Activated T-helper 2 cell treated with anti-CD3 and anti-CD28 coated beads, Interferon-gamma antibody, Interleukin-2, Interleukin-4, amounts not matched to agents 10 μg/mL and 5 μg/mL and 100 μg/mL, durations not matched to agents 14 hours and 24 hours and 36 hours (primary cell): ENCODE measurements around the gene ZNF423. TPM values are rescaled to one million over a fixed set of nuclear protein-coding genes. Genes with fewer than 3 reads are reported as not detected.

ENCODE experiments used
- DNase-seq: peaks from one replicate; pipeline ENCODE4 v3.0.0; 2021; ENCODE audit warnings: low spot score
- H3K27ac Mint-ChIP-seq: one replicate; pipeline ENCODE4 v1.8.0; 2021; ENCODE audit warnings: mixed read lengths
- H3K27me3 Mint-ChIP-seq: one replicate; pipeline ENCODE4 v1.8.0; 2021; ENCODE audit warnings: low read depth, mixed read lengths
- H3K36me3 Mint-ChIP-seq: one replicate; pipeline ENCODE4 v1.8.0; 2021; ENCODE audit warnings: low read depth, mixed read lengths
- H3K4me1 Mint-ChIP-seq: one replicate; pipeline ENCODE4 v1.8.0; 2021; ENCODE audit warnings: low read depth, mixed read lengths
- H3K4me3 Mint-ChIP-seq: one replicate; pipeline ENCODE4 v1.8.0; 2021; ENCODE audit warnings: low read depth, mild to moderate bottlenecking, moderate library complexity, mixed read lengths
- H3K9me3 Mint-ChIP-seq: one replicate; pipeline ENCODE4 v1.8.0; 2021; ENCODE audit warnings: mixed read lengths
- intact Hi-C: fragments of 100-400 bp; cut with micrococcal nuclease; formaldehyde crosslinking; loops from one replicate; pipeline ENCODE4 v1.15.1; 2023
- total RNA-seq: library from RNA; stranded (reverse); gene quantifications from 2 replicates; pipeline ENCODE4 v1.2.3, GENCODE V29; 2022

The ZNF423 gene
- total RNA-seq, 1 donor from 2014 or later, result not detected

- no peaks in the 10 kb centered on the region for H3K36me3 Mint-ChIP-seq
- H3K4me3 Mint-ChIP-seq, result no peak overlapping the region
- intact Hi-C loops, result no loop called here
- no peaks in the 10 kb centered on the region for H3K4me1 Mint-ChIP-seq
- no peaks in the 10 kb centered on the region for H3K27me3 Mint-ChIP-seq
- no peaks in the 10 kb centered on the region for H3K9me3 Mint-ChIP-seq
- DNase-seq, result no peak
- H3K27ac Mint-ChIP-seq, result no peak overlapping the region
These were observed 236.1 kb downstream of the ZNF423 start for GRCh38 chr16:49619811-49620157.

GRCh38 chr16:49618955-49619354 lies 237.0 kb downstream of the ZNF423 start:
- Mint-ChIP-seq H3K4me3 (no peak overlapping the region), H3K9me3 (no peaks in the 10 kb centered on the region), H3K27me3 (no peaks in the 10 kb centered on the region), H3K4me1 (no peaks in the 10 kb centered on the region), H3K27ac (no peak overlapping the region), H3K36me3 (no peaks in the 10 kb centered on the region)
- intact Hi-C loops, result no loop called here
- DNase-seq, result no peak

- H3K27ac Mint-ChIP-seq, result no peak overlapping the region
- no peaks in the 10 kb centered on the region for H3K36me3 Mint-ChIP-seq
- H3K4me3 Mint-ChIP-seq, result no peak overlapping the region
- no peaks in the 10 kb centered on the region for H3K4me1 Mint-ChIP-seq
- intact Hi-C loops, result no loop called here
- no peaks in the 10 kb centered on the region for H3K27me3 Mint-ChIP-seq
- no peaks in the 10 kb centered on the region for H3K9me3 Mint-ChIP-seq
- DNase-seq, result no peak
These were observed 238.1 kb downstream of the ZNF423 start for GRCh38 chr16:49617710-49618330.

- no peak overlapping the region for H3K27ac Mint-ChIP-seq
- H3K4me3 Mint-ChIP-seq, result no peak overlapping the region
- DNase-seq, result no peak
- intact Hi-C loops, result no loop called here
- H3K36me3 Mint-ChIP-seq, result no peaks in the 10 kb centered on the region
- H3K4me1 Mint-ChIP-seq, result no peaks in the 10 kb centered on the region
- no peaks in the 10 kb centered on the region for H3K27me3 Mint-ChIP-seq
- no peaks in the 10 kb centered on the region for H3K9me3 Mint-ChIP-seq
These were observed 238.8 kb downstream of the ZNF423 start for GRCh38 chr16:49617016-49617629.

GRCh38 chr16:49615576-49615975 lies 240.3 kb downstream of the ZNF423 start:
- Mint-ChIP-seq H3K36me3 (no peaks in the 10 kb centered on the region), H3K27me3 (peaks cover 9% of the 10 kb centered on the region), H3K4me1 (no peaks in the 10 kb centered on the region), H3K4me3 (no peak overlapping the region), H3K27ac (no peak overlapping the region), H3K9me3 (no peaks in the 10 kb centered on the region)
- no peak for DNase-seq
- intact Hi-C loops, result no loop called here

DNA sequence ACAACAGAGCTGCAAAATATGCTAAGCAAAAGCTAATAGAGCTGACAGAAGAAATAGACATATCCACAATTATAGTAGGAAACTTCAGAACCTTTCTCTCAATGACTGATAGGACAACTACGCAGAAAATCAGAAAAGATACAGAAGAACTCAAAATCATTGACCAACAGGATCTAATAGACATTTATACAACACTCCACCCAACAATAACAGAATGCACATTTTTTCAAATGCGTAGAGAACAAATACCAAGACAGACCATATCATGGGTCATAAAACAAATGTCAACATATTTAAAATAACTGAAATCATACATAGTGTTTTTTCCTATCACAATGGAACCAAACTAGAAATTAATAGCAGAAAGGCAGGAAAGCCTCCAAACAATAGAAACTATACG lies 244.9 kb downstream of the ZNF423 start:
- H3K27ac Mint-ChIP-seq, result no peak overlapping the region
- H3K36me3 Mint-ChIP-seq, result no peaks in the 10 kb centered on the region
- intact Hi-C loops, result no loop called here
- H3K4me1 Mint-ChIP-seq, result no peaks in the 10 kb centered on the region
- H3K4me3 Mint-ChIP-seq, result no peak overlapping the region
- peaks cover 13% of the 10 kb centered on the region for H3K27me3 Mint-ChIP-seq
- no peaks in the 10 kb centered on the region for H3K9me3 Mint-ChIP-seq
- DNase-seq, result no peak

GRCh38 chr16:49608779-49609178 lies 247.1 kb downstream of the ZNF423 start:
- Mint-ChIP-seq H3K36me3 (no peaks in the 10 kb centered on the region), H3K27ac (no peak overlapping the region), H3K4me3 (no peak overlapping the region), H3K27me3 (peaks cover 13% of the 10 kb centered on the region), H3K4me1 (no peaks in the 10 kb centered on the region), H3K9me3 (no peaks in the 10 kb centered on the region)
- intact Hi-C loops, result no loop called here
- DNase-seq, result no peak

DNA sequence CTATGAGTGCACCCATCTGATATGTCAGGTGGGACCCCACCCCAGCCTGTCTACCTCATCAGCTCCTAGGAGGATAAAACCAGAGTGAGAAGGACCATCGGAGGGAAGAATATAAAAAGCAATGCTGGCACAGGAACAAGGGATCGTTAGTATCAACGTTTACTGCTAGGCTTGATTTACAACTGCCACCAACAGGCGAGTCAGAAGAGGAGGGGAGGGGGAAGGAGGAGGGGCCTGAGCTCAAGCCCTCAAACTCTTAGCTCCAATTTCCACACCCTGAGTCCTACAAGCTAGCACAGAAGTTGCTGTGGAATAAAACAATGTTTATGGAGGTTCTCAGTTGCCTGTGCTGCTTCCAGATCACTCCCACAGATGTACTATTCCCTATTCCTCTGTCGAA lies 247.8 kb downstream of the ZNF423 start:
- no peak for DNase-seq
- H3K27ac Mint-ChIP-seq, result no peak overlapping the region
- no peaks in the 10 kb centered on the region for H3K4me1 Mint-ChIP-seq
- peaks cover 13% of the 10 kb centered on the region for H3K27me3 Mint-ChIP-seq
- no peaks in the 10 kb centered on the region for H3K9me3 Mint-ChIP-seq
- intact Hi-C loops, result no loop called here
- H3K36me3 Mint-ChIP-seq, result no peaks in the 10 kb centered on the region
- H3K4me3 Mint-ChIP-seq, result no peak overlapping the region

- H3K9me3 Mint-ChIP-seq, result no peaks in the 10 kb centered on the region
- no peaks in the 10 kb centered on the region for H3K4me1 Mint-ChIP-seq
- peaks cover 5% of the 10 kb centered on the region for H3K27me3 Mint-ChIP-seq
- no peak for DNase-seq
- intact Hi-C loops, result no loop called here
- no peak overlapping the region for H3K27ac Mint-ChIP-seq
- H3K36me3 Mint-ChIP-seq, result no peaks in the 10 kb centered on the region
- no peak overlapping the region for H3K4me3 Mint-ChIP-seq
These were observed 250.2 kb downstream of the ZNF423 start for GRCh38 chr16:49605536-49606254.

DNA sequence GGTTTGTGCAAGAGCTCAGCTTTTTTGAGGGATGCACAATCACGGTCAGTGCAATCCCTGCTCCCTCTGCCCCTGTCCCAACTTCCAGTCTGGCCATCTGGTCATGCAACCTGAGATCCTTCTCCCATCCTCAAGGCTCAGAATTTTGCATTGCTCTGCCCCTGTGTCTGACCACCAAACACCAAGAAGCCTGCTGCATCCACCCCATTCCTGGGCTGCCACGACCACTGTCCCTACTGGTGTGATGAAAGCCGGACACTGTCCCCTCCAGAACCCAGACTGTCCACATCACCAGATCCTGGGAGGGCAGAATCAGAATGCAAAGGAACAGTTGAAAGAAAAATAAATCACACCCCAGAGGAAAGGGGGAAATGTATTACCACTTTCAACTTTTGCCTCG lies 251.3 kb downstream of the ZNF423 start:
- intact Hi-C loops, result no loop called here
- DNase-seq, result no peak

GRCh38 chr16:49603956-49604355 lies 252.0 kb downstream of the ZNF423 start:
- no peak for DNase-seq
- H3K9me3 Mint-ChIP-seq, result no peaks in the 10 kb centered on the region
- H3K4me1 Mint-ChIP-seq, result no peaks in the 10 kb centered on the region
- H3K27ac Mint-ChIP-seq, result no peak overlapping the region
- H3K27me3 Mint-ChIP-seq, result no peaks in the 10 kb centered on the region
- intact Hi-C loops, result no loop called here
- H3K36me3 Mint-ChIP-seq, result no peaks in the 10 kb centered on the region
- H3K4me3 Mint-ChIP-seq, result no peak overlapping the region

More for the DNA sequence above, 251.3 kb downstream of the ZNF423 start:
- no peaks in the 10 kb centered on the region for H3K9me3 Mint-ChIP-seq
- H3K36me3 Mint-ChIP-seq, result no peaks in the 10 kb centered on the region
- H3K4me1 Mint-ChIP-seq, result no peaks in the 10 kb centered on the region
- H3K27ac Mint-ChIP-seq, result no peak overlapping the region
- peaks cover 4% of the 10 kb centered on the region for H3K27me3 Mint-ChIP-seq
- no peak overlapping the region for H3K4me3 Mint-ChIP-seq

- Mint-ChIP-seq H3K27ac (no peak overlapping the region), H3K9me3 (no peaks in the 10 kb centered on the region), H3K36me3 (no peaks in the 10 kb centered on the region), H3K4me1 (no peaks in the 10 kb centered on the region), H3K4me3 (no peak overlapping the region), H3K27me3 (no peaks in the 10 kb centered on the region)
- no peak for DNase-seq
- intact Hi-C loops, result no loop called here
These were observed 253.0 kb downstream of the ZNF423 start for GRCh38 chr16:49602976-49603310.

- Mint-ChIP-seq H3K4me3 (no peak overlapping the region), H3K27ac (no peak overlapping the region), H3K4me1 (no peaks in the 10 kb centered on the region), H3K36me3 (no peaks in the 10 kb centered on the region), H3K27me3 (no peaks in the 10 kb centered on the region), H3K9me3 (no peaks in the 10 kb centered on the region)
- intact Hi-C loops, result no loop called here
- DNase-seq, result no peak
These were observed 253.5 kb downstream of the ZNF423 start for GRCh38 chr16:49602201-49602975.
